Measurements from ENCODE around the gene USP32.
"Not testable (repeated sequence)": the region's sequence is repeated elsewhere in the genome, so short reads cannot be mapped to it uniquely, and the experiment has no call there.

Gene USP32

DNA sequence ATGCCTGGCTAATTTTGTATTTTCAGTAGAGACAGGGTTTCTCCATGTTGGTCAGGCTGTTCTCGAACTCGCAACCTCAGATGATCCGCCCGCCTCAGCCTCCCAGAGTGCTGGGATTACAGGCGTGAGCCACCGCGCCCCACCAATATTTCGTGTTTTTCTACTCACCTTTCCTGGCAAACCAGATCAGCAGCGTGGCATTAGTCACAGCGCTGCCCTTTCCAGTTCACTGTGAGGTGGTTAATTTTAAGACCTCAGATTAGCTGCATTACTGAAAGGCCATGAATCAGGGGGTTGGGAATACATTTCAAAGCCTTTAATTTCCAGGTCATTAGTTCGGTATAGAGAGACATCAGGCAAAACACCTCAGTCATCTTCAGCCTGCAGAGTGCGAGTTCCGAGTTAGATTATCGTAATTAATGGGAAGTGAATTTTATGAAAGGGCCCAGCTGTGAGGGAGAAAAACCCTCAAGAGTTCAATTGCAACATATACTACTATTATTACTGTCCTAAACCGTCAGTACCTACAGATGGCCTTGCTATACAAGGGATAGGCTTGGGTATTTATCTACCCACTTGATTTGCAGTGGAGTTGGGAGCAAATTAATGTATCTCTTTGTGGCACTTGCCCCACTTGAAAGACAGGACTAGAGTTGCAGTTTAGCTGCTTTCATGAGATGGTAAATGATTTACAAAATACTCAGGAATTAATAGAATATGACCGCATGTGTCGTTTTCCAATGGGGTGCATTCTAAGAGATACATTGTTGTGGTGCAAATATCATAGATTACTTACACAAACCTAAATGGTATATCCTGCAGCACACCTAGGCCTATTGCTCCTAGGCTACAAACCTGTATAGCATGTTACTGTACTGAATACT is 2.1 kb upstream of the USP32 start:
- Mint-ChIP-seq H3K4me1 (ENCODE audit: low read depth) (peaks cover 62% of the 10 kb centered on the region), H3K36me3 (ENCODE audit: low read depth) (peaks cover 4% of the 10 kb centered on the region), H3K27ac (peak overlapping the region; percentile 58), H3K9me3 (no peaks in the 10 kb centered on the region), H3K4me3 (peak overlapping the region; percentile 30), H3K27me3 (no peaks in the 10 kb centered on the region)

DNA sequence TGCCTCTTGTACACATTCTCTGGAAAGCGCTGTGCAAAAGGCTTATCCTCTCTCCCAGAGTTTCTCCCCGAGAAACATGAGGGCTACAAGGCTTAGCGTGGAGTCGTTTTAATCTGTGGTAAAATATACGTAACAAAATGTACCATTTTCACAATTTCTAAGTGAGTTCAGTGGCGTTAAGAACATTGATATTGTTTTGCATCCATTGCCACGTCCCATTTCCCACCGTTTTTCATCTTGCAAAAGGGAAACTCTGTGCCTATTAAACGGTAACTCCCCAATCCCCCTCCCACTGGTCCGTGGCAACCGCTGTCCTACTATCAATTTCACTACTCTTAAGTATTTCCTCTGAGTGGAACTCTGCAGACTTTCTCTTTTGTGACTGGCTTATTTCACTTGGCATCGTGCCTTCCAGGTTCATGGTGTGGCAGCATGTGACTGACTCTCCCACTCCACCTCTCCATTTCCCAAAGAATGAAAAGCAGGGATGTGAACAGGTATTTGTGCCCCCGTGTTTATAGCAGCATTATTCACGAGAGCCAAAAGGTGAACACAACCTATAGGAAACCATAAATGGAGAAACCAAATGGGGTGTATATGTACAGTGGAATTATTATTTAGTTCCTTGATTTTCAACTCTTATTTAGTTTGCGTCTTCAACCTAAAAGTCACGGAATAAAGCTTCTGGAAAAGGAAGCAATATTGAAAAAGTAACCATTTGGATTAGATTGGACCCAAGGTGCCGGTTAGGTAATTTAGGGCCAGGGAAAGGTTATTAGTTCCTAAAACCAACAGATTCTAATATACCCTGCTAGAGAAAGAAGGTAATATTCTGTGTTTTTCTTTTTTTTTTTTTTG is 1.1 kb upstream of the USP32 start:
- Mint-ChIP-seq H3K36me3 (ENCODE audit: low read depth) (peaks cover 4% of the 10 kb centered on the region), H3K9me3 (no peaks in the 10 kb centered on the region), H3K4me1 (ENCODE audit: low read depth) (peaks cover 67% of the 10 kb centered on the region), H3K27me3 (no peaks in the 10 kb centered on the region), H3K27ac (peak overlapping the region; percentile 96), H3K4me3 (peak overlapping the region; percentile 93)

DNA sequence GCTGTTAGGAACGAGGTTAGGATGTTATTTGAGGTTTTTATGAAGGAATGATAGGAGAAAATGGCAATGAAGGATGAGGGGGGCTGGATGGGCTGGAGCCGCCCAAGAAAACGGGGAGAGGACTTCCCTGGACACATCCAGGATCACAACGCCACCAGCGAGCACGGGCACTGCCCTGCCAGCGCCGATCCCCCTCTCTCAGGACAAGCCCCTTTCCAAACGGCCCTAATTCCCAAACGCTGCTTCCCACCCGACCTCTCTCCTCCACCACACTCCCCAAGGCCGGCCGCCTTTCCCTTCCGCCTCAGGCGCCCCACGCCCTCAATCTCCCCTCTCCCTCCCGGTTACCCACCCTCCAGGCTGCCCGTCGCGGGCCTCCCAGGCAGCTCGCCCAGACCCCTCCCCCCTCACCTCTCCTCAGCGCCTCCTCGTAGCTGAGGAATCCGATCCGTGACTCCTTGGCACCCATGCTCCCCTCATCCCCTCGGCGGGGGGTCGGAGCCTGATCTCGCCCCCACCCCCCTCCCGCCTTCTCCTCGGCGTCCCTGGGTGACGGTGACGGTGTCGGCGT is 377 bp downstream of the USP32 start:
- Mint-ChIP-seq H3K27me3 (no peaks in the 10 kb centered on the region), H3K4me1 (ENCODE audit: low read depth) (peaks cover 63% of the 10 kb centered on the region), H3K4me3 (peak overlapping the region; percentile 93), H3K27ac (peak overlapping the region; percentile 92), H3K9me3 (no peaks in the 10 kb centered on the region), H3K36me3 (ENCODE audit: low read depth) (peaks cover 4% of the 10 kb centered on the region)

DNA sequence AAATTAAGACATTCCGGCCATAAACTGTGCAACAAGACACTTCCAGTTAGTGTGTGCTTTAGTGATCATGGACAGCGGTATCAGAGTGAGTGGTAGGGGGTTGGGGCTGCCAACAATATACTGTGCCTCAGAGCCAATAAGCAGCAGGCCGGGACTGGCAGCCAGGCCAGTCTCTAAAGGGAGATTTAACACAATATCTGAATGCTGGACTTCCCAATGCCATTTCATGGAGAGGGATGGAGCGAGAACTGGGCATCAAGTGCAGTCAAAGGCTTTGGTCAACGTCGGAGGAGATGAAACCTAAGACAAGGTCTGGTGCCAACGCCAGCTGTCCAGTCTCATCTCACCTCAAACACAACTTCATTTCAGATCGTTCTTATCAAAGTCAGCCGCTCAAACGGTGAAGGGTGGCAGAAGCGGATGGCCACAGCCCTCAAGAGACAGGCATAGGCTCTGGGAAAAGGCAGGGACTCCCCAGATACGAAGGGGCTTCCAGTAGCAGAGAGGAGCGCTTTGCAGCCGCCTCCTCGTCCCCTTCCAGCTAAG is 935 bp downstream of the USP32 start:
- peak overlapping the region; percentile 93 for H3K4me3 Mint-ChIP-seq

GRCh38 chr17:60390186-60390585 is 1.7 kb downstream of the USP32 start:
- Mint-ChIP-seq H3K4me3 (peak overlapping the region; percentile 93), H3K27me3 (no peaks in the 10 kb centered on the region), H3K36me3 (ENCODE audit: low read depth) (peaks cover 6% of the 10 kb centered on the region), H3K9me3 (no peaks in the 10 kb centered on the region), H3K4me1 (ENCODE audit: low read depth) (peaks cover 62% of the 10 kb centered on the region), H3K27ac (no peak overlapping the region)

More for the DNA sequence above, 935 bp downstream of the USP32 start:
- Mint-ChIP-seq H3K27ac (peak overlapping the region; percentile 92), H3K36me3 (ENCODE audit: low read depth) (peaks cover 4% of the 10 kb centered on the region), H3K27me3 (no peaks in the 10 kb centered on the region), H3K9me3 (no peaks in the 10 kb centered on the region), H3K4me1 (ENCODE audit: low read depth) (peaks cover 63% of the 10 kb centered on the region)

- peaks cover 66% of the 10 kb centered on the region for H3K4me1 Mint-ChIP-seq (ENCODE audit: low read depth)
- peaks cover 5% of the 10 kb centered on the region for H3K36me3 Mint-ChIP-seq (ENCODE audit: low read depth)
- no peak overlapping the region for H3K4me3 Mint-ChIP-seq
- no peak overlapping the region for H3K27ac Mint-ChIP-seq
- no peaks in the 10 kb centered on the region for H3K27me3 Mint-ChIP-seq
- no peaks in the 10 kb centered on the region for H3K9me3 Mint-ChIP-seq
Observed at GRCh38 chr17:60388742-60389141, 3.2 kb downstream of the USP32 start.

- H3K9me3 Mint-ChIP-seq, result no peaks in the 10 kb centered on the region
- no peaks in the 10 kb centered on the region for H3K27me3 Mint-ChIP-seq
- peaks cover 5% of the 10 kb centered on the region for H3K36me3 Mint-ChIP-seq (ENCODE audit: low read depth)
- H3K4me3 Mint-ChIP-seq, result no peak overlapping the region
- H3K4me1 Mint-ChIP-seq (ENCODE audit: low read depth), result peaks cover 58% of the 10 kb centered on the region
- no peak overlapping the region for H3K27ac Mint-ChIP-seq
Observed at GRCh38 chr17:60387666-60388065, 4.3 kb downstream of the USP32 start.

DNA sequence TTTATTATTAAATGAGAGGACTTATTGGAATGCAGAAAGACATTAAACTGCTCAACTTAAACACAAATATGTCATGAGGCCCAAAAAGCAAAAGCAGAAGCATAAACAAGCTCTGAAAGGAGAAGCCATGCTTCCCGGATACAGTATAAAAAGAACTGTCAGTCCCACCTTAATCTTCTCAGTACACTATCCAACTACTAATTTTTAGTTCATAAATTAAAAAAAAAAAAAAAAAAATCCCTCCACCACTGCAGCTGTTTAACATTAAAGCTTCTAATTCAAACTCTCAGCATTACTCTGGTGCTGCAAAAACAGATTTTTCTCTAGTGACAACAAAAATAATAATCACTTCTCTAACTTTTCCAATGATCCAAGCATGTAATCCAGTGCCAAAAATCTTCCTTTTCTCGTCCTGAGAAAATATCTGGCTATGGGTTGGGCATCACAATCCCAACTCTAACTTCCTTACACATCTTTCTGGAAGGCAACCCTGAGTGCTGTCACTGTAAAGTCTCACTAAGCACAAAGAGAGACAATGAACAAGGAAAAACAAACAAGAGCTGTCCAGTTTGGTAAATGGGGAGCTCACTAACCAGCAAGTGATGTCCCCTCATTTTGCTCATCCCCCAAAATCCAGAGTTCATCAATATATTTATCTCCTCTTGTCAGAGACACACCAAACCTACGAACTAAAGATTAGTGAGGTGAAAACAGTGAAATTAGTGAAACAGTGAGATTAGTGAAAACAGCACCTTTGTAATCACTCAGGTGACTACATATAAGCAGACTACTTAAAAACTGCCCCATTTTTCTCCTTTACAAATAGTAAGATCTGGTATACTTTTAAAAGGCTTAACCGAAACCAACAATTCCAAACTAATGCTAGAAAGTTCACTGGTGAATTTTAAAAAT is 5.5 kb downstream of the USP32 start:
- H3K9me3 Mint-ChIP-seq, result no peaks in the 10 kb centered on the region
- no peak overlapping the region for H3K4me3 Mint-ChIP-seq
- peaks cover 6% of the 10 kb centered on the region for H3K36me3 Mint-ChIP-seq (ENCODE audit: low read depth)
- peak overlapping the region; percentile 19 for H3K27ac Mint-ChIP-seq
- no peaks in the 10 kb centered on the region for H3K27me3 Mint-ChIP-seq
- peaks cover 58% of the 10 kb centered on the region for H3K4me1 Mint-ChIP-seq (ENCODE audit: low read depth)

DNA sequence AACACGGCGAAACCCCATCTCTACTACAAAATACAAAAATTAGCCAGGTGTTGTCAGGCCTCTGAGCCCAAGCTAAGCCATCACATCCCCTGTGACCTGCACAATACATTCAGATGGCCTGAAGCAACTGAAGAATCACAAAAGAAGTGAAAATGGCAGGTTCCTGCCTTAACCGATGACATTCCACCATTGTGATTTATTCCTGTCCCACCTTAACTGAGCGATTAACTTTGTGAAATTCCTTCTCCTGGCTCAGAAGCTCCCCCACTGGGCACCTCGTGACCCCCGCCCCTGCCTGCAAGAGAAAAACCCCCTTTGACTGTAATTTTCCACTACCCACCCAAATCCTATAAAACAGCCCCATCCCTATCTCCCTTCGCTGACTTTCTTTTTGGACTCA is 7.0 kb downstream of the USP32 start:
- not testable (repeated sequence) for H3K4me3 Mint-ChIP-seq; H3K27me3 Mint-ChIP-seq; H3K9me3 Mint-ChIP-seq; H3K27ac Mint-ChIP-seq; H3K36me3 Mint-ChIP-seq (ENCODE audit: low read depth)
- peaks cover 46% of the 10 kb centered on the region for H3K4me1 Mint-ChIP-seq (ENCODE audit: low read depth)

- Mint-ChIP-seq H3K27ac (no peak overlapping the region), H3K4me1 (ENCODE audit: low read depth) (peaks cover 34% of the 10 kb centered on the region), H3K9me3 (no peaks in the 10 kb centered on the region), H3K4me3 (no peak overlapping the region), H3K27me3 (no peaks in the 10 kb centered on the region), H3K36me3 (ENCODE audit: low read depth) (peaks cover 8% of the 10 kb centered on the region)
Observed at GRCh38 chr17:60383379-60383778, 8.6 kb downstream of the USP32 start.

DNA sequence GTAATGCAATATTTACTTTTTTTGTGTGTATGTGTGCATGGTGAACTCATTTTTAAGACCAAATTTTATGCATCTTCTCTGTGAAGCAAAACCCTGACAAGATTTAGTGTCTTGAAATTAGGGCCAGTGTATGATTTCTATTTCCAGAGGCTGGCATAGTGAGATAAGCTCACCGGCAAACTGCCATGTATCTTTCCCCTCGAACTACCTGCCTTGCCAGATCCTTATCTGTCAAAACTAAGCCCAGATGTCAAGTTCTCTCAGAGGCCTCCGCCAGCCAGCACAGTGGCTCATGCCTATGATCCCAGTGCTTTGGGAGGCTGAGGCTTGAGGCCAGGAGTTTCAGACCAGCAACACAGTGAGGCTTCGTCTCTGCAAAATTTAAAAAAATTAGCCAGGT is 10.0 kb downstream of the USP32 start:
- Mint-ChIP-seq H3K36me3 (ENCODE audit: low read depth) (peaks cover 13% of the 10 kb centered on the region), H3K4me1 (ENCODE audit: low read depth) (peaks cover 28% of the 10 kb centered on the region), H3K27me3 (no peaks in the 10 kb centered on the region), H3K27ac (no peak overlapping the region), H3K9me3 (no peaks in the 10 kb centered on the region), H3K4me3 (no peak overlapping the region)

DNA sequence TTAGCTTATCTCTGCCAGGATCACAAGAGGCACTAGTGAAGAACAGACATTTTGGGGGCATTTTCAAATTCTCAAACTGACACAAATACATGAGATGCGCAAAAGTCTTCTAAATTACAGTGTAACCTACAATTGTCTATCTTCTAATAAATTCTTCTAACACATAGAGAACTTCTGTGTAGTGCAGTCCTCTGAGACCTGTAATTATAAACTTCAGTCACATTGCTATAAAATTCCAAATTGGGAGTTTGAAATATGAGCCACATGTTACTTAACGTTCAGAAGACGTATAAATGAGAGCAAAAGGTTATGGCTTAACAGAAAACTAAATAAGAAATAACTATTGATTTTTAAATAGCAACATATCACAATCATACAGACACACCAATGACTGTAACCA is 12.5 kb downstream of the USP32 start:
- peaks cover 12% of the 10 kb centered on the region for H3K36me3 Mint-ChIP-seq (ENCODE audit: low read depth)
- H3K9me3 Mint-ChIP-seq, result not testable (repeated sequence)

DNA sequence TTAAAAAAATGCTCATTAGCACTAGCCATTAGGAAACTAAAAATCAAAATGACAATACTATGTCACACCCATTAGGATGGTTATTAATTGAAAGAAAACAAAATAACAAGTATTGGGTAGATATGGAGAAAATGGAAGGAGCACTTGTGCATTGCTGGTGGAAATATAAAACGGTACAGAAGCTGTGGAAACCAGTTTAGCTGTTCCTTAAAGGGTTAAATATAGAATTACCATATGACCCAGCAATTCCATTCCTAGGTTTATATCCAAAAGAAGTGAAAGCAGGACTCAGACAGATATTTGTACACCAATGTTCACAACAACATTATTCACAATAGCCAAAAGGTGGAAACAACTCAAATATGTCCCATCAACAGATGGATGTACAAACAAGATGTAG is 13.7 kb downstream of the USP32 start:
- peaks cover 15% of the 10 kb centered on the region for H3K36me3 Mint-ChIP-seq (ENCODE audit: low read depth)
- not testable (repeated sequence) for H3K4me3 Mint-ChIP-seq; H3K27ac Mint-ChIP-seq; H3K4me1 Mint-ChIP-seq (ENCODE audit: low read depth); H3K9me3 Mint-ChIP-seq; H3K27me3 Mint-ChIP-seq

More for the DNA sequence above, 12.5 kb downstream of the USP32 start:
- H3K4me3 Mint-ChIP-seq; H3K4me1 Mint-ChIP-seq (ENCODE audit: low read depth); H3K27ac Mint-ChIP-seq; H3K27me3 Mint-ChIP-seq: not testable (repeated sequence)

All from stimulated activated naive CD8-positive, alpha-beta T cell treated with anti-CD3 and anti-CD28 coated beads, Interleukin-15, Interleukin-2, amounts not matched to agents 100 ng/mL and 50 ng/mL, for 24 hours (primary cell).